Smooth muscle cell (in vitro differentiated cells): ENCODE results near the gene CNTNAP5. TPM values are rescaled to one million over a fixed set of nuclear protein-coding genes. Genes with fewer than 3 reads are reported as not detected.

Experiments used
- DNase-seq: peaks from one replicate; lab custom pipeline; 2025; ENCODE audit not compliant: unreplicated experiment; lab: John Stamatoyannopoulos, UW
- H2AFZ ChIP-seq: fragments of 200-600 bp; sonication (generic); 2 replicates; pipeline ENCODE4 v1.6.0; 2016; ENCODE audit warnings: antibody characterized with exemption, low read depth, mild to moderate bottlenecking
- H3F3A ChIP-seq: fragments of 200-600 bp; sonication (generic); 2 replicates; pipeline ENCODE4 v1.6.0; 2017; ENCODE audit warnings: antibody characterized with exemption, low read depth
- H3K27ac ChIP-seq: fragments of 200-600 bp; sonication (generic); 2 replicates; pipeline ENCODE4 v1.5.1; 2016; ENCODE audit warnings: low read depth, mild to moderate bottlenecking
- H3K27me3 ChIP-seq: fragments of 200-600 bp; sonication (generic); 2 replicates; pipeline ENCODE4 v1.6.1; 2016; ENCODE audit warnings: low read depth, mild to moderate bottlenecking
- H3K36me3 ChIP-seq: fragments of 200-600 bp; sonication (generic); 2 replicates; pipeline ENCODE4 v1.5.1; 2016; ENCODE audit warnings: low read depth
- H3K4me1 ChIP-seq: fragments of 200-600 bp; sonication (generic); 2 replicates; pipeline ENCODE4 v1.5.1; 2016; ENCODE audit warnings: low read depth
- H3K4me2 ChIP-seq: fragments of 200-600 bp; sonication (generic); 2 replicates; pipeline ENCODE4 v1.6.0; 2016; ENCODE audit warnings: mild to moderate bottlenecking
- H3K4me3 ChIP-seq: fragments of 200-600 bp; sonication (generic); 2 replicates; pipeline ENCODE4 v1.5.1; 2016; ENCODE audit warnings: mild to moderate bottlenecking
- H3K79me2 ChIP-seq: fragments of 200-600 bp; sonication (generic); 2 replicates; pipeline ENCODE4 v1.6.0; 2016; ENCODE audit warnings: low read depth, mild to moderate bottlenecking
- H3K9ac ChIP-seq: fragments of 200-600 bp; sonication (generic); 2 replicates; pipeline ENCODE4 v1.6.0; 2016; ENCODE audit warnings: low read depth
- H3K9me3 ChIP-seq: fragments of 200-600 bp; sonication (generic); replicated peaks from 2 replicates; pipeline ENCODE4 v1.5.1; 2016; ENCODE audit warnings: low read depth
- H4K20me1 ChIP-seq: fragments of 200-600 bp; sonication (generic); 2 replicates; pipeline ENCODE4 v1.6.0; 2016; ENCODE audit warnings: low read depth
- WGBS: methylation state at CpG from one replicate; pipeline ENCODE4 v1.1.7; 2016; ENCODE audit warnings: low lambda C conversion rate; 5-methylcytosine and 5-hydroxymethylcytosine counted together
- polyA plus RNA-seq: library from polyadenylated mRNA; unstranded; fragments of >200 nt; fragmentation: Nextera tagmentation; extraction: Ambion mirVana; gene quantifications from 2 replicates; pipeline ENCODE4 v1.2.1, GENCODE V29; 2016
- total RNA-seq: library from RNA; depleted of rRNA; stranded (reverse); fragments of >200 nt; gene quantifications from 2 replicates; pipeline ENCODE4 v1.2.3, GENCODE V29; 2014
- TF ChIP-seq, protein P1 (sequence below): fragments of 200-600 bp; sonication (generic); IDR thresholded peaks from 2 replicates; pipeline ENCODE4 v1.5.1; 2017; ENCODE audit warnings: borderline replicate concordance, mild to moderate bottlenecking, antibody characterized with exemption; ENCODE audit not compliant: insufficient read depth, poor library complexity, severe bottlenecking

Gene CNTNAP5
- total and polyA plus RNA-seq, 2 experiments from 2014 or later: not detected

DNA sequence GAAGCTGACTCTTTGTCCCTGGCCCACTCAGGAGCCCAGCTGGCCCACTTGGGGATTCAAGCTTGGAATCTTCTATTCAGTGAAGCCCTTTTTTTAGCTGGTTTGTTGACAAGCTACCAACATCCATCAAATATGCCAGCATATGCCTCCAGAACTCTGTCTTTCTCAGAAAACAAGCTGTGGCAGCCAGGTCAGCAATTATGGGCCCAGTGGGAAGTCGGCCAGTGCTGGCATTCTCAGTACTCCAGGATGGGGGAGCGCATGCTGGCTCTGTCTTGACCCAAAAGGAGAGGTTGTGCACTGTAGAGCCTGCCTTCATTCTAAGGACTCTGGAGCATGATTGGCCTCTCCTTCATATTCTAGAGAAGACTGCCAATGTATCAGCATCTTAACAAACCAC, 401.5 kb downstream of the CNTNAP5 start:
- H3K4me3 ChIP-seq: no peak overlapping the region
- no peaks in the 10 kb centered on the region for H3F3A ChIP-seq
- H3K9ac ChIP-seq: no peak overlapping the region
- H3K4me2 ChIP-seq: no peak overlapping the region
- no peak for DNase-seq
- H3K4me1 ChIP-seq: no peaks in the 10 kb centered on the region
- no peaks in the 10 kb centered on the region for H3K36me3 ChIP-seq
- H3K79me2 ChIP-seq: no peaks in the 10 kb centered on the region
- H3K9me3 ChIP-seq: no peaks in the 10 kb centered on the region
- no peak overlapping the region for H3K27ac ChIP-seq
- TF ChIP-seq, protein P1, sequence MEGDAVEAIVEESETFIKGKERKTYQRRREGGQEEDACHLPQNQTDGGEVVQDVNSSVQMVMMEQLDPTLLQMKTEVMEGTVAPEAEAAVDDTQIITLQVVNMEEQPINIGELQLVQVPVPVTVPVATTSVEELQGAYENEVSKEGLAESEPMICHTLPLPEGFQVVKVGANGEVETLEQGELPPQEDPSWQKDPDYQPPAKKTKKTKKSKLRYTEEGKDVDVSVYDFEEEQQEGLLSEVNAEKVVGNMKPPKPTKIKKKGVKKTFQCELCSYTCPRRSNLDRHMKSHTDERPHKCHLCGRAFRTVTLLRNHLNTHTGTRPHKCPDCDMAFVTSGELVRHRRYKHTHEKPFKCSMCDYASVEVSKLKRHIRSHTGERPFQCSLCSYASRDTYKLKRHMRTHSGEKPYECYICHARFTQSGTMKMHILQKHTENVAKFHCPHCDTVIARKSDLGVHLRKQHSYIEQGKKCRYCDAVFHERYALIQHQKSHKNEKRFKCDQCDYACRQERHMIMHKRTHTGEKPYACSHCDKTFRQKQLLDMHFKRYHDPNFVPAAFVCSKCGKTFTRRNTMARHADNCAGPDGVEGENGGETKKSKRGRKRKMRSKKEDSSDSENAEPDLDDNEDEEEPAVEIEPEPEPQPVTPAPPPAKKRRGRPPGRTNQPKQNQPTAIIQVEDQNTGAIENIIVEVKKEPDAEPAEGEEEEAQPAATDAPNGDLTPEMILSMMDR: no peak
- H4K20me1 ChIP-seq: no peaks in the 10 kb centered on the region
- no peak overlapping the region for H2AFZ ChIP-seq
- WGBS: 81% methylated on average over 2 of the region's 2 CpGs
- H3K27me3 ChIP-seq: no peaks in the 10 kb centered on the region

DNA sequence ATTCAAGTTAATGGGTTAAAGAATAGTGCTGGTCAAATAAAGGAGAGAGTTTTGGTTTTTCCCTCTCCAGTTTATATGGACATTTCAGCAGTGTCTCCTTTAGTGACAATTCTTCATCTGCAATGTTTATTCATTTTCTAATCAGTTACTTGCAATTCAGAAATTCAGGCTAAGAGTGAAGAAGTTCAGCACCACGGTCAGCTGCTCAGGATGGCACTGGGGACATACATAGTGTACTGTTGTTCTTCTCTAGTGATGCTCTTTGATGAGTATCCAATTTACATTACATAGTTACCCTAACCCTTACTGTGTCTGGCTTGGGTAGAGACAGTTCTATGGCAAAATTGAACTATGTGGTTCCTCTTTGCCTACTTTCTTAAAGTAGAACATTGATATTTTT, 412.7 kb downstream of the CNTNAP5 start:
- H3K27me3 ChIP-seq: no peaks in the 10 kb centered on the region
- H3K4me3 ChIP-seq: no peak overlapping the region
- H3K9me3 ChIP-seq: no peaks in the 10 kb centered on the region
- WGBS: 77% methylated on average over 1 of the region's 1 CpG
- no peaks in the 10 kb centered on the region for H3K79me2 ChIP-seq
- no peaks in the 10 kb centered on the region for H3K4me1 ChIP-seq
- DNase-seq: no peak
- H3K27ac ChIP-seq: no peak overlapping the region
- H3K9ac ChIP-seq: no peak overlapping the region
- no peak overlapping the region for H3K4me2 ChIP-seq
- no peak overlapping the region for H2AFZ ChIP-seq
- H3F3A ChIP-seq: no peaks in the 10 kb centered on the region
- no peaks in the 10 kb centered on the region for H4K20me1 ChIP-seq
- TF ChIP-seq, protein P1: no peak
- H3K36me3 ChIP-seq: no peaks in the 10 kb centered on the region

DNA sequence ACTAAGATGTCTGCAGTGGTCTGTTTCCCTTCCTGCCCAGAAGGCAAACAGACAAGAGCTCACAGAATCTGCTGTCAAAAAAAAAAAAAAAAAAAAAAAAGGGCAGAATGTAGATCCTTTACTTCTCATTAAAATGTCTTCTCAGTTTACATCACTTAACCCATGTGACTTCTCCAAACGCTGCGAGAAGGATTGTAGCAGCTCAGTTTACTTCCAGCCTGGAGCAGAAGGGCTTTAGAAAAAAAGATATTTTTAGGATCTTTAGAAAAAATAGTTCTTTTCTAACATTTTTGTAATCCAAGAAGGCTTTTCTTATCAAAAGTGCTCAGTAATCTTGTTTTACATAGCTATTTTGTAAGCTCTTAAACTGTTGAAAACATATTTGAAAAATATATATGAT, 425.4 kb downstream of the CNTNAP5 start:
- Histone ChIP-seq H3K79me2 (no peaks in the 10 kb centered on the region), H2AFZ (no peak overlapping the region), H3K4me3 (no peak overlapping the region), H3K9ac (no peak overlapping the region), H3K9me3 (no peaks in the 10 kb centered on the region), H3K4me2 (no peak overlapping the region), H4K20me1 (no peaks in the 10 kb centered on the region), H3F3A (no peaks in the 10 kb centered on the region), H3K4me1 (no peaks in the 10 kb centered on the region), H3K27ac (no peak overlapping the region), H3K27me3 (no peaks in the 10 kb centered on the region), H3K36me3 (no peaks in the 10 kb centered on the region)
- TF ChIP-seq, protein P1: no peak
- DNase-seq: no peak
- WGBS: 35% methylated on average over 2 of the region's 2 CpGs

DNA sequence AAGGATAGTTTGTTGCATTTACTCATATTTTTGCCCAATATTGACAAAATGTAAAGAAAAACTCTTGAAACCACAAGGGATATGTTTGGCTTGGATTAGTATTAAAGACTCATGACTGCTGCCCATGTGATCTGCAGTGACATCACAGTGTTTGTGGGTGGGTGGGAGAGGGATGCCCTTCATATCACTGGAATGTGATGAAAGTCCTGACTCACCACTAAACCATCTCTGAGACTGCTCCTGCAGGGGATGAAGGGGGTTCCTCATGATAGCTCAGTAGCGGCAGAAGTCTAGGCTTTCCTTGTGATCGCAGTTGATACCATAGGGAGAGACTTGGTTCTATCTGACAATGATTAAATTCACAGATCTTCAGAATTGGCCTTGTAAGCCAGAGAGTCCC, 451.2 kb downstream of the CNTNAP5 start:
- Histone ChIP-seq H3K27me3 (no peaks in the 10 kb centered on the region), H3F3A (no peaks in the 10 kb centered on the region), H3K36me3 (no peaks in the 10 kb centered on the region), H3K27ac (peak overlapping the region; percentile 56), H4K20me1 (no peaks in the 10 kb centered on the region), H3K4me2 (peak overlapping the region; percentile 34), H2AFZ (no peak overlapping the region), H3K79me2 (no peaks in the 10 kb centered on the region), H3K9me3 (no peaks in the 10 kb centered on the region), H3K9ac (no peak overlapping the region), H3K4me3 (no peak overlapping the region), H3K4me1 (no peaks in the 10 kb centered on the region)
- no peak for DNase-seq
- WGBS: 29% methylated on average over 2 of the region's 2 CpGs
- TF ChIP-seq, protein P1: no peak
